ENCODE results near the gene PRKCE.

The PRKCE gene

GRCh38 chr2:46014911-46015654 lies 363.6 kb downstream of the PRKCE start:
- peak; percentile 61 for DNase-seq (ENCODE audit: low spot score)

GRCh38 chr2:46015671-46016070 lies 364.2 kb downstream of the PRKCE start:
- DNase-seq (ENCODE audit: low spot score), result no peak

DNA sequence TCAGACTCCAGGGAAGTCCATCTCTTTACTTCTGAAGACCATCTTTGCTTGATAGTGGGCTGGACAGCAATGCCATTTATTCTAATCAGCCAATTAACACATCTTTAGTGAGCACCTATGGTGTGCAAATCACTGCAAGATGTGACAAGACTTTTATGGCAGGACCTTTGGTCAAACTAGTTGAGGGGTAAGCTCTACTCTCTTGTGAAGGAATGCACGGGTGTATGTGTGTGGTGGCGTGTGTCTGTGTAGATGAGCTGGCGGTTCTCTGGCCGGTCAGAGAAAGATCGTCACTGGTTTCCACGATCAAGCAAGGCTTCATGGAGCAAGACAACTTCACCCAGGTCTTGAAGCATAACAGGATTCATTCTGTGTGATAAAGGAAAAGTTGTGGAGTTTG lies 364.6 kb downstream of the PRKCE start:
- no peak for DNase-seq (ENCODE audit: low spot score)

GRCh38 chr2:46018773-46019591 lies 367.5 kb downstream of the PRKCE start:
- DNase-seq (ENCODE audit: low spot score), result no peak

DNA sequence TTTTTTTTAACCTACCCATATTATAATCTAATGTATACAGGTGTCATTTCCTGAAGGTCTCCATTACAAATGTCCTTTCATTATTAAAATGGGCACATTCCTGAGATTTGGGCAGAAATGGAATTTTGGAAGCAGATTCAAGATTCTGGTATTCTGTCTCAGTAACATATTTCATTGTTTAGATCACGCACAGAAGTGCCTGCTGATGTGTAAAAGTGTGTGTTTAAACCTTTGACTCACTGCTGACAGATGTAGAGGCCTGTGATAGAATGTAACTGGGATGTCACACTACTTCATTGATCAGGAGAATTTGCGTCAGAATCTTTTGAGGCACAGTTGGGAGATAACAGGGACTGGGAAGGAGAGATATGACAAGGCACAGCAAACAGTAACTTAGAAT lies 368.9 kb downstream of the PRKCE start:
- no peak for DNase-seq (ENCODE audit: low spot score)

DNA sequence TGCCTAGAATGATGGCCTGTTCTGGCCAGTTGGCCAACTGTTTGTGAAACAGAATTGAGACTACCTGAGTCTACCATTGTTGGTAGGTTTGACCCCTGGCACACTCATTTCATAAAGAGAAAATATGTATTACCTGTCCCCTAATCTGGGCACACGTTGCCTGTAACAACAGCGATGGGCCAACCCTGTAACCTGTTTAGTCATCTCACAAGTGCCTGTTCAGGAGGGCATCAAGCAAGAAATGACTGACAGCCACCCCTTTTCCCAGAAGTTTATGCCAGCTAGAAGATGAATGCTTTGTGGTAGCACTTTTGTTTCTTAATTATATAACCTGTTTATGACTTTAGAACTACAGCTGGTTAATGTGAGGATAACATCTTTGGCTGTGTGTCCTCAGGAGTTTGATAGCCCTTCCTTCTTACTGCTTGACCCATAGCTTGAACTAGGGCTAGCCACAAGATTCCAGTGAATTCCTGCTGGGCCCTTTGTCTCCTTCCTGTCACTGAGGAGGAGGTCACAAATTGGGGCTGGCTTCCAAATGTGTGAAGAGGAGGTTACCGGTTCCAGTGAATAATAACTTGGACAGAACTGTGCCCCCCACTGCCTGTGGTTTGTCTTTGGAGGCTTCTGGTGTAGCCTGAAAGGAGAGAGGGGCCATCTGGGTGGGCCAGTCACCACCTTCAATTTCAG lies 371.8 kb downstream of the PRKCE start:
- DNase-seq (ENCODE audit: low spot score), result no peak

- no peak for DNase-seq (ENCODE audit: low spot score)
Observed at GRCh38 chr2:46024146-46024779, 372.8 kb downstream of the PRKCE start.

GRCh38 chr2:46025081-46025480 lies 373.6 kb downstream of the PRKCE start:
- no peak for DNase-seq (ENCODE audit: low spot score)

DNA sequence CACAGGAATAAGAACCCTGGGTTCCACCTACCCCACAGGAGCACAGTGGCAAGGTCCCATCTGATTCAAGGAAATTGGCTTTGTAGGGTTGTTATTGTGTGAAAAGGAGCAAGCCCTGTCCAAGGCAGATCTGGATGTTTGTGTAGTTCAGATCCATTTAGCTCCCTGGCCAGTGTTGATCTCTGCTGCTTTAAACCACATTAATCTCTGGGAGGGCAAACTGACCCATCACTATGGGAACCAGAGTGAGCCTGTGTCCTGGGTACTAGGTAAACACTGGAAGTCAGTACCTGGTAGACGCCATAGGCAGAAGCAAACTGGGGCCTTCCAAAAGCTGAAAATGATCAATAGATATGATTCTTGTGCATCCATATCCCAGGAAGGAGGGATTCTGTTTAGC lies 374.2 kb downstream of the PRKCE start:
- DNase-seq (ENCODE audit: low spot score), result no peak

- DNase-seq (ENCODE audit: low spot score), result no peak
Observed at GRCh38 chr2:46026431-46026830, 375.0 kb downstream of the PRKCE start.

DNA sequence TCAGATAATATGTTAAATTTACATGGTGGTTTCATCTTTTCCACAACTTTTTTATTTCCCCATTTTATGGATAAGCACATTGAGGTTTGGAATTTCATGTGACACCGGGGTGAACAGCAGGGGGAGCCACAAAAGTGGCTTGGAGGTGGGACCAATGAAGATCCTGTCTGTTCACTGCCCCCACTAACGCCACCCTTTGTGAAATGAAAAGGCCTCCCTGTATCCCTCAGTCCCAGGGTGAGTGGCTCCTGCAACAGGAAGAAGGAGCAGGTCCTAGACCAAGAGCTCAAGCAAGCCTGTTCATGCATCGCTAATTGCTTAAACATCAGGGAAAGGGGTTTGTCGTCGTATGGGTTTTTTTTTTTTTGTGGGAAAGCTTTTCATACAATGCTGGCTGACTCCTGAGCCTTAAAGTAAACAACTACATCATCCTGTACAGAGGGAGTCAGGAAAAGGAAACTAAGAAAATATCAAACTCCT lies 377.9 kb downstream of the PRKCE start:
- no peak for DNase-seq (ENCODE audit: low spot score)

- DNase-seq (ENCODE audit: low spot score), result no peak
Observed at GRCh38 chr2:46030330-46030729, 378.9 kb downstream of the PRKCE start.

DNA sequence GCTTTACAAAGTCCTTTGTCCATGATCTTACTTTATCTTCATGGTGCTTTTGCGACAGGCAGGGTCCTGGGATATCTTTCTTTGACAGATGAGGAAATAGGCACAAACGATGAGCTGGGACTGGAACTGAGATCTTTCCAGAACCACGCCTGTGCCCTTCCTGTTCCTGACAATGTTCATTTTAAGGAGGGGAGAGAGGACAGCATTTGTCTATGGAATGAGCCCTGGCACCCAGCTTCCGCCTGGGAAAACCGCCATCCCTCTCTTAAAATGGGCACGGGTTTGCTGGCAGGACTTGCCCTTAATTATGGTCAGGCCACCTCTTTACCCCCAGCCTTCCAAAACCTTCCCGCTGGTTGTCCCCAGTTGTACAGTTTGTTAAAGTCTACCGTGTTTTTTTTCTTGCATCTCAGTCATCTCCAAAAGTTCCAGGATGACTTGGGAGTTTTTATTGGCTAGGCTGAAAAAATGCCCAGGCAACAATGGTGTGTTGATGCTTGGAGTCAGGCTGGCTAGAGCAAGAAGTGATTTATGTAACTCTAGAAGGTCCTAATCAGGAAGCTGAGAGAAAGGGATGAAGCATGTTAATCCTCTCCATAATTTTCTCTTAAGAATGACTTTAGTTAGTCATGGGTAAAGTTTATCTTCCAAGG lies 380.8 kb downstream of the PRKCE start:
- no peak for DNase-seq (ENCODE audit: low spot score)

DNA sequence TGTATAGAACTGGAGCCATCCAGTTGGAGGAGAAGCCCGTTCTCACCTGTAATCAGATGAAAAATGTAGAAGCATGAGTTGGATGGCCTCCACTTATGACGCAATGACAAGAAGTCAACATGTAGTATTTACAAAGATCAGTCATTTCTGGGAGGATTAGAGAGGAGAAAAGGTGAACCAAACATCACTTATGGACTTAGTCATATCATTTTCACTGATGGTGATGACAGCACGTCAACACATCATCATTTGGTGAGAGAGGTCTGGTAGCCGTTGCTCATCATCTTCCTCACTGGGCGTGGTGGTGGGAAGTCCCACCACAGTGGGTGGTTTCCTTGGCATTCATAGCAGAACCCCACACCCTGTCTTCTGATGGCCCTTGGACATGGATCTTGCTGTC lies 381.5 kb downstream of the PRKCE start:
- no peak for DNase-seq (ENCODE audit: low spot score)

- no peak for DNase-seq (ENCODE audit: low spot score)
Observed at GRCh38 chr2:46034535-46034934, 383.1 kb downstream of the PRKCE start.

GRCh38 chr2:46036929-46037328 lies 385.5 kb downstream of the PRKCE start:
- no peak for DNase-seq (ENCODE audit: low spot score)

- DNase-seq (ENCODE audit: low spot score), result no peak
Observed at GRCh38 chr2:46039543-46040303, 388.2 kb downstream of the PRKCE start.

GRCh38 chr2:46040563-46041155 lies 389.2 kb downstream of the PRKCE start:
- no peak for DNase-seq (ENCODE audit: low spot score)

- DNase-seq (ENCODE audit: low spot score), result no peak
Observed at GRCh38 chr2:46041434-46041833, 390.0 kb downstream of the PRKCE start.

DNA sequence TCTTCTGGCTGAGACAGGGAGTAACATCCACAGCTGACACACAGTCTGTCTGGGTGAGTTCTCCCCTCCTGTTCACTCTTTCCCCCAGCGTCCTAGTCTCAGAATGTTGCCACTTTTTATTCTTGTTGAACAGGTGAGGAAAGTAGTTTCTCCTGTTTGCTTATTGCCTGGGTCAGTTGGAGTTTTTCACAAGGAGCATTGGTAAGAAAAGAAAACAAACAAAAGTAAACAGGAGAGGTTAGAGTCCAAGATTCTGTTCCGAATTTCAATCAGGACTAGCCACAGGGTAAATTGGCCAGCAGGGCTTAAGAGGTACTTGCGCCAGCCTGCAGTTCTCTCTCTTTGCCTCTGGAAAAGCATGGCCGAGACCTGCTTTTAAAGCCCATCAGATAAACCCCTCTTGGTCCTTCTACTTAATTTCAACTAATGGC lies 390.7 kb downstream of the PRKCE start:
- no peak for DNase-seq (ENCODE audit: low spot score)

GRCh38 chr2:46042711-46043110 lies 391.2 kb downstream of the PRKCE start:
- DNase-seq (ENCODE audit: low spot score), result no peak

All from iPS-NIHi11 (cell line).